ENCODE data around the gene CHP2. TPM values are rescaled to one million over a fixed set of nuclear protein-coding genes. Genes with fewer than 3 reads are reported as not detected.

The CHP2 gene
- total RNA-seq, 4 donors from 2014 or later, result 0.09 to 0.38 TPM; not detected in 2

DNA sequence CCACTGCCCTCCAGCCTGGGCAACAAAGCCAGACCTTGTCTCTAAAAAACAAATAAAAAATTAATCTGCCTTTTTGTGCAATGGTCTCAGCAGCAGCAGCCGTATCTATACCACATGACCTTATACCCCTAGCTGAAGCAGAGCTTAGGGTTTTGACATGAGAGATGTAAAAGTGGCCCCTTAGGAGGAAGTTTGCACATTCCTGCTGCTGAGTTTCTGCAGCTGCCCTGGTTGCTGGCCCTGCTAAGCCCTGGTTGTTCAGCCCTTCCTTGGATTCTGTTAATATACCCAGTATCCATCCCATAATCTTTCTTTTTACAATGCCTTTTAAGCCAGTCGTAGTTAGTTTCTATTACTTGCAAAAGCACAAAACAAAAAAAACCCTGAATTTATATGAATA, 48.0 kb downstream of the CHP2 start:
- Histone ChIP-seq H3K9me3 (no peaks in the 10 kb centered on the region), H3K27me3 (peaks cover 0 to 6% (median 0%) of the 10 kb centered on the region in 4 donors), H3K27ac (no peak overlapping the region), H3K4me1 (peaks cover 0 to 7% (median 0%) of the 10 kb centered on the region in 3 donors), H3K36me3 (no peaks in the 10 kb centered on the region), H3K4me3 (no peak overlapping the region)
- TF ChIP-seq, protein P1, sequence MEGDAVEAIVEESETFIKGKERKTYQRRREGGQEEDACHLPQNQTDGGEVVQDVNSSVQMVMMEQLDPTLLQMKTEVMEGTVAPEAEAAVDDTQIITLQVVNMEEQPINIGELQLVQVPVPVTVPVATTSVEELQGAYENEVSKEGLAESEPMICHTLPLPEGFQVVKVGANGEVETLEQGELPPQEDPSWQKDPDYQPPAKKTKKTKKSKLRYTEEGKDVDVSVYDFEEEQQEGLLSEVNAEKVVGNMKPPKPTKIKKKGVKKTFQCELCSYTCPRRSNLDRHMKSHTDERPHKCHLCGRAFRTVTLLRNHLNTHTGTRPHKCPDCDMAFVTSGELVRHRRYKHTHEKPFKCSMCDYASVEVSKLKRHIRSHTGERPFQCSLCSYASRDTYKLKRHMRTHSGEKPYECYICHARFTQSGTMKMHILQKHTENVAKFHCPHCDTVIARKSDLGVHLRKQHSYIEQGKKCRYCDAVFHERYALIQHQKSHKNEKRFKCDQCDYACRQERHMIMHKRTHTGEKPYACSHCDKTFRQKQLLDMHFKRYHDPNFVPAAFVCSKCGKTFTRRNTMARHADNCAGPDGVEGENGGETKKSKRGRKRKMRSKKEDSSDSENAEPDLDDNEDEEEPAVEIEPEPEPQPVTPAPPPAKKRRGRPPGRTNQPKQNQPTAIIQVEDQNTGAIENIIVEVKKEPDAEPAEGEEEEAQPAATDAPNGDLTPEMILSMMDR (IDR thresholded peaks at IDR 0.05), result no peak
- whole genome bisulfite sequencing, 2 donors, result 29 to 51% methylated on average over 2 of the region's 2 CpGs
- DNase-seq, result no peak
- intact Hi-C loops (cut with DNase I), result loop anchor here (5.0 to 10.0 kb wide), 2 partner anchors 210 to 702 kb away; no protein-coding TSS in a partner anchor

DNA sequence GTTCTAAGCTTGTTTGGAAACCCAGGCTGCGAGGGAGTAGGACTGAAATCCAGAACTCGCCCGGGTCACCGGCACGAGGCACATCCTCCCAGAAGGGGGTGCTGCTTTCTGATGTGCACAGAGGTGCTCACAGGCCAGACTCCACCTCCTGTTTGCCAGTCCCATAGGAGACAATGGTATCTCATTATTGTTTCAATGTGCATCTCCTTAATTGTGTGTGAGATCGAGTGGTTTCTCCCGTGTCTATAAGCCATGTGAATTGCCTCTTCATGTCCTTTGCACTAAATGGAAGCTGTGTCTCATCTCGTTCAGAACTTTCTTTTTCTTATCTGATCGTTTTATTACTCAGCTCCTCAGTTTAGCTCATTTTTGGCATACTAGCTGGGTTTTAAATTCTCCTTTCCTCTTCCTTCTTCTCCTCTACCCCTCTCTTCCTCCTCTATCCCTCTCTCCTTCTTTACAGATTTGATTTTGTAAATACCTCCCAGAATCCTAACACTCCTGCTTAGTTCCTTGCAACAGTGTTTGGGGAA, 48.8 kb downstream of the CHP2 start:
- TF ChIP-seq, protein P1 (IDR thresholded peaks at IDR 0.05), result peak in 5 of 6 experiments; percentile 32 to 48 (median 39)
- no peak for TF ChIP-seq POLR2A (IDR thresholded peaks at IDR 0.05)
- no peak for DNase-seq
- H3K27me3 ChIP-seq, result no peaks in the 10 kb centered on the region
- H3K9me3 ChIP-seq, result no peaks in the 10 kb centered on the region
- intact Hi-C loops (cut with DNase I), result loop anchor here (5.0 to 10.0 kb wide), 2 partner anchors 209 to 701 kb away; no protein-coding TSS in a partner anchor
- no peak overlapping the region for H3K27ac ChIP-seq
- no peaks in the 10 kb centered on the region for H3K36me3 ChIP-seq
- peaks cover 0 to 7% (median 0%) of the 10 kb centered on the region in 3 donors for H3K4me1 ChIP-seq
- 4 to 6% methylated on average over 9 of the region's 9 CpGs for WGBS, 2 donors
- peak overlapping the region in 1 of 4 donors; percentile 18 for H3K4me3 ChIP-seq

DNA sequence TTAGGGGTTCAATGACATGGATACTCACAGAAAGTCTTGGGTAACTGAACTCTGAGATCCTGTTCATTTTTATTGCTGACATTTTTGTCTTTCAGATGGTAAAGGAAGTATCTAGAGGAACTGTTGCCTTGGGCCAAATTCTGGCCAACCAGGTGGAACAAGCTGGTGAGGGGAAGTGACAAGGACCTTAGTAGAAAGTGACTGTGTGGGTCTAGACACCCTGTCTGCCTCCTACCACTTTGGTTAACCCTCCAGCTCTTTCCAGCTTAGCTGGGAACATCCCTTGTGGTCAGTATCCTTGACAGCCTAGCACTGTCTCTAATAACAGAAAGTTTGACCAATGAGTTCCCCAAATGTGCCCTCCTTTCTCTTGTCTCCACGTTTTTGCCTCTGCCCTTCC, 52.2 kb downstream of the CHP2 start:
- H3K4me1 ChIP-seq, result peaks cover 0 to 7% (median 0%) of the 10 kb centered on the region in 3 donors
- no peaks in the 10 kb centered on the region for H3K36me3 ChIP-seq
- intact Hi-C loops (cut with DNase I), result loop anchor here (10.0 kb wide), 1 partner anchor 698 kb away; no protein-coding TSS in a partner anchor
- H3K9me3 ChIP-seq, result no peaks in the 10 kb centered on the region
- 34 to 40% methylated on average over 1 of the region's 1 CpG for WGBS, 2 donors
- H3K4me3 ChIP-seq, result no peak overlapping the region
- DNase-seq, result no peak
- TF ChIP-seq, protein P1 (IDR thresholded peaks at IDR 0.05), result no peak
- no peak for TF ChIP-seq POLR2A (IDR thresholded peaks at IDR 0.05)
- peaks cover 0 to 4% (median 0%) of the 10 kb centered on the region in 4 donors for H3K27me3 ChIP-seq
- no peak overlapping the region for H3K27ac ChIP-seq

Other genes with a start within 250 kb of the CHP2 start
- gene GGA2, start 244.5 kb upstream of the CHP2 start, total RNA-seq, result 10 to 100 TPM; 19.4 to 53.8 (median 23.9) TPM
- 10 to 100 TPM; 15.2 to 32.7 (median 24.6) TPM for gene EARS2, start 197.7 kb upstream of the CHP2 start, total RNA-seq
- 10 to 100 TPM; 31.9 to 53.6 (median 45.4) TPM for gene UBFD1, start 197.3 kb upstream of the CHP2 start, total RNA-seq
- gene NDUFAB1, start 158.7 kb upstream of the CHP2 start, total RNA-seq, result 100 to 1,000 TPM in 1 of 4 donors, 10 to 100 TPM in 3; 68.0 to 110 (median 83.3) TPM
- 10 to 100 TPM in 3 of 4 donors, 1 to 10 TPM in 1; 9.1 to 16.0 (median 12.4) TPM for gene PALB2, start 113.7 kb upstream of the CHP2 start, total RNA-seq
- 10 to 100 TPM; 38.3 to 75.8 (median 49.2) TPM for gene DCTN5, start 113.6 kb upstream of the CHP2 start, total RNA-seq
- gene PLK1, start 76.1 kb upstream of the CHP2 start, total RNA-seq, result 10 to 100 TPM; 13.0 to 45.3 (median 17.7) TPM
- gene ERN2, start 41.8 kb upstream of the CHP2 start, total RNA-seq, result 1 to 10 TPM in 1 of 4 donors, under 1 TPM in 2, not detected in 1; 0.11 to 4.2 (median 0.57) TPM
- gene PRKCB, start 81.0 kb downstream of the CHP2 start, total RNA-seq, result 1 to 10 TPM in 2 of 4 donors, under 1 TPM in 2; 0.38 to 4.0 (median 1.7) TPM

Data from esophagus squamous epithelium (tissue), 5 donors.